ENCODE measurements around the gene C1QTNF12.

The C1QTNF12 gene

GRCh38 chr1:1239614-1240347 is 6.7 kb downstream of the C1QTNF12 start:
- FAIRE-seq, result no peak

- FAIRE-seq, result no peak
Measured at GRCh38 chr1:1239227-1239613, 7.3 kb downstream of the C1QTNF12 start.

GRCh38 chr1:1238702-1239178 is 7.8 kb downstream of the C1QTNF12 start:
- no peak for FAIRE-seq

- FAIRE-seq, result no peak
Measured at GRCh38 chr1:1237874-1238701, 8.4 kb downstream of the C1QTNF12 start.

GRCh38 chr1:1236945-1237873 is 9.3 kb downstream of the C1QTNF12 start:
- FAIRE-seq, result no peak

- FAIRE-seq, result no peak
Measured at GRCh38 chr1:1236176-1236763, 10.3 kb downstream of the C1QTNF12 start.

GRCh38 chr1:1235016-1235744 is 11.3 kb downstream of the C1QTNF12 start:
- no peak for FAIRE-seq

GRCh38 chr1:1234180-1234808 is 12.2 kb downstream of the C1QTNF12 start:
- FAIRE-seq, result no peak

GRCh38 chr1:1233567-1233892 is 13.0 kb downstream of the C1QTNF12 start:
- no peak for FAIRE-seq

- FAIRE-seq, result no peak
Measured at GRCh38 chr1:1232796-1233566, 13.5 kb downstream of the C1QTNF12 start.

- FAIRE-seq, result no peak
Measured at GRCh38 chr1:1232208-1232795, 14.2 kb downstream of the C1QTNF12 start, which contains the start of gene B3GALT6. TSS of gene B3GALT6 (plus strand) at chr1:1232237. CDS start at chr1:1232279, 42 bp downstream.

GRCh38 chr1:1231400-1232207 is 14.9 kb downstream of the C1QTNF12 start, which contains the start of gene SDF4:
TSS of gene SDF4 (minus strand) at chr1:1232001. CDS start at chr1:1228772, 3,229 bp downstream.
- FAIRE-seq, result no peak

GRCh38 chr1:1230656-1231399 is 15.7 kb downstream of the C1QTNF12 start:
- FAIRE-seq, result no peak

- no peak for FAIRE-seq
Measured at GRCh38 chr1:1229770-1230169, 16.8 kb downstream of the C1QTNF12 start.

- no peak for FAIRE-seq
Measured at GRCh38 chr1:1228596-1229321, 17.8 kb downstream of the C1QTNF12 start.

GRCh38 chr1:1228187-1228586 is 18.3 kb downstream of the C1QTNF12 start:
- FAIRE-seq, result no peak

- FAIRE-seq, result no peak
Measured at GRCh38 chr1:1227386-1227785, 19.1 kb downstream of the C1QTNF12 start.

Data from G401.6 (cell line).